GM19468 (cell line): ENCODE measurements around the gene CPT1C.
A peak's percentile ranks its signal among the peaks of the same experiment; 100 is the strongest.

Source experiments
- ATAC-seq: cut with Tn5 transposase; IDR thresholded peaks from one replicate; pipeline ENCODE4 v1.9.1; 2021; ENCODE audit warnings: mild to moderate bottlenecking, moderate library complexity, moderate number of reproducible peaks; ENCODE audit not compliant: unreplicated experiment; ENCODE audit errors: extremely low read depth

Gene CPT1C

GRCh38 chr19:49690656-49691242 is at the start of gene CPT1C:
Gene CPT1C, plus strand, starts transcription at chr19:49691116. Its CDS starts 1,137 bp downstream, at chr19:49692253.
- no peak for ATAC-seq

DNA sequence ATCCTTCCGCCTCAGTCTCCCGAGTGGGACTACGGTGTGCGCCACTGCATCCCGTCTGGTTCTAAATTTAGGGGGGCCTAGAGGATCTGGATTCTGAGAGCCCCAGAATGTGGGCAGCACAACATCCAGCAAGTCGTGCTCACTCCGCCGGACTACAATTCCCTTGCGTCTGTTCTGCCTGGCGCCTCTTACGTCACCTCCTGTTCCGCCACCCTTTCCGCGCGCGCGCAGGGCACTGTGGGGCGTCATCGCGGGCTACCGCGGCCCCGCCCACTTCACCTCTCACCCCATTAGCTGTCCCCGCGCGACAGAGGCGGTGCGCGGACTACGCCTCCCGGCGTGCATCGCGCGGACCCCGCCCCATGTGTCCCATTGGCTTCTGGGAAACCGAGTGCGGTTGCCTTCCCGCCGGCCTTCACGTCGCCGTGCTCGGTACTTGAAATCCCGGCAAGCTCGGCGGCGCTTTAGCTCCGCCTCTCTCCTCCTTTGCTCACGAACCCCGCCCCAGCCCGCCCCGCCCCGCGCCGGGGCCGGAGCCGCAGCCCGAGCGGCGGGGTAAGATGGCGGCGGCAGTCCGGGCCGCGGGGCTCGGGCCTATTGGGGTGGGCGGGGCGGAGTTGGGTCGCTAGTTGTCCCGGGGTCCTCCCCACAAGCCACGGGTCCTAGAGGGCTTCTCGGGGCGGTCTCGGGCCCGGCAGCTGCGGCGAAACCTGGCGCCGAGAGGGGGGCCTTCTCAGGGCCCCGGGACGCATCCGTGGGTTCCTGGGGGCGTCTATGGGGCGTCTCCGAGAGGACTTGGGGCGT is 49.0 kb upstream of the CPT1C start, which contains the start of gene SCAF1:
SCAF1 (plus strand) TSS at position 522 of the 804 bp plus-strand sequence. CDS start 2,818 bp downstream, outside the sequence.
- ATAC-seq, result peak; percentile 47

DNA sequence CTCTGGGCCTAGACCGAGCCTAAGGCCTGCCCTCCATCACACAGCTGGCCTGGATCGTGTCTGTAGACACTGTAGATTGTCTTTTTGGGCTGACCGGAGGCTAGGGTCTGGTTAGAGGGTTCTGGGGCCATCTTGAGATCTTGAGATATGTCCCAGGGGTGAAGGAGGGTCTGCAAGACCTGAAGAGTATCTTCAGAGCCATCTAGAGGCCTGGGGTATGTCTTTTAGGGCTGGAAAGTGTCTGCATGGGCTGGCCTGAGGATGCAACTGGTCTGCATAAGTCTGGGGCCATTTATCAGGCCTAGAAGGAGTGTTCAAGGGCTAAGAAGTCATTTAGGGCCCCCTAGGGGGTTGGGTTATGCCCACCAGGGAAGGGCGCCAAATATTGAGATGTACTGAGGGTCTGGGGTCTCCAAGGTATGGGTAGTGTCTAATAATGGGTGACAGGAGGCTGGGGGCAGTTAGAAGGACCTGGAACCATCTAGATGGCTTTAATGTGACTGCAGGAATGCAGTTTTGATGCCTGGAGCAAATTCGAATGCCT is 48.4 kb upstream of the CPT1C start:
- ATAC-seq, result no peak

- ATAC-seq, result no peak
Measured at GRCh38 chr19:49643466-49643865, 47.5 kb upstream of the CPT1C start.

- no peak for ATAC-seq
Measured at GRCh38 chr19:49645592-49645991, 45.3 kb upstream of the CPT1C start.

- ATAC-seq, result no peak
Measured at GRCh38 chr19:49645995-49646394, 44.9 kb upstream of the CPT1C start.

DNA sequence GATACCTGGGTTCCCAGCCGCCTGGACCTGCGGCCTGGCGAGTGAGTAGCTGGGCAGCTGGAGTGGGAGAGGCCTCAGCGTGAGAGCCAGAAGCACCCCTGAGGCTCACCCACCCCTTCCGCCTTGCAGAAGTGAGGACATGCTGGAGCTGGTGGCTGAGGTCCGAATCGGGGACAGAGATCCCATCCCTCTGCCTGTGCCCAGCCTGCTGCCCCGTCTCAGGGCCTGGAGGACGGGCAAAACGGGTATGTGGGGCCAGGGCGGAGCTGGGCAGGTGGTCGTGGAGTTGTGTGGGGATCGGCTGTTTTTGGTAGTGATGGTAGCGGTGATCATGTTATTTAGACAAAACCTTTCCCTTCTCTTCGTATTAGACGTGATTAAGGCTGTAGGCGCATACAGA is 44.3 kb upstream of the CPT1C start:
- ATAC-seq, result no peak

DNA sequence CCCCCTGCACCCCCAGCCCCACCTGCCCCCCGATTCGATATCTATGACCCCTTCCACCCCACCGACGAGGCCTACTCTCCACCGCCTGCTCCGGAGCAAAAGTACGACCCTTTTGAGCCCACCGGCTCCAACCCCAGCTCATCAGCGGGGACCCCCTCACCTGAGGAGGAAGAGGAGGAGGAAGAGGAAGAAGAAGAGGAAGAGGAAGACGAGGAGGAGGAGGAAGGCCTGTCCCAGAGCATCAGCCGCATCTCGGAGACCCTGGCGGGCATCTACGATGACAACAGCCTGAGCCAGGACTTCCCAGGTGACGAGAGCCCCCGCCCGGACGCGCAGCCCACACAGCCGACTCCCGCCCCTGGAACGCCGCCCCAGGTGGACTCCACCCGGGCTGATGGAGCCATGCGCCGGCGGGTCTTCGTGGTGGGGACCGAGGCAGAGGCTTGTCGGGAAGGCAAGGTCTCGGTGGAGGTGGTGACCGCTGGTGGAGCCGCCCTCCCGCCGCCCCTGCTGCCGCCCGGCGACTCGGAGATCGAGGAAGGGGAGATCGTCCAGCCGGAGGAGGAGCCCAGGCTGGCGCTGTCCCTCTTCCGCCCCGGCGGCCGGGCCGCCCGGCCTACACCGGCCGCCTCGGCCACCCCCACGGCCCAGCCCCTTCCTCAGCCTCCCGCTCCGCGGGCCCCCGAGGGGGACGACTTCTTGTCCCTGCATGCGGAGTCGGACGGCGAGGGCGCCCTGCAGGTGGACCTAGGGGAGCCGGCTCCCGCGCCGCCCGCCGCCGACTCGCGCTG is 39.7 kb upstream of the CPT1C start:
- ATAC-seq, result no peak

DNA sequence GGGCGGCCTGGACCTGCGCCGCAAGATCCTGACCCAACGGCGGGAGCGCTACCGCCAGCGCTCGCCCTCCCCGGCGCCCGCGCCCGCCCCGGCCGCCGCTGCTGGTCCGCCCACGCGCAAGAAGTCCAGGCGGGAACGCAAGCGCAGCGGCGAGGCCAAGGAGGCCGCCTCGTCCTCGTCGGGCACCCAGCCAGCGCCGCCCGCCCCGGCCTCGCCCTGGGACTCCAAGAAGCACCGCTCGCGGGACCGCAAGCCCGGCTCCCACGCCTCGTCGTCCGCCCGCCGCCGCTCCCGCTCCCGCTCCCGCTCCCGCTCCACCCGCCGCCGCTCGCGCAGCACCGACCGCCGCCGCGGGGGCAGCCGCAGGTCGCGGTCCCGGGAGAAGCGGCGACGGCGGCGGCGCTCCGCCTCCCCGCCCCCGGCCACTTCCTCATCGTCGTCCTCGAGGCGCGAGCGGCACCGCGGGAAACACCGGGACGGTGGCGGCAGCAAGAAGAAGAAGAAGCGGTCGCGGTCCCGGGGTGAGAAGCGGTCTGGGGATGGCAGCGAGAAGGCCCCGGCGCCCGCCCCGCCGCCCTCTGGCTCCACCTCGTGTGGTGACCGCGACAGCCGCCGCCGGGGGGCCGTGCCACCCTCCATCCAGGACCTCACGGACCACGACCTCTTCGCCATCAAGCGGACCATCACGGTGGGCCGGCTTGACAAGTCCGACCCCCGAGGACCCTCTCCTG is 38.9 kb upstream of the CPT1C start:
- ATAC-seq, result no peak

DNA sequence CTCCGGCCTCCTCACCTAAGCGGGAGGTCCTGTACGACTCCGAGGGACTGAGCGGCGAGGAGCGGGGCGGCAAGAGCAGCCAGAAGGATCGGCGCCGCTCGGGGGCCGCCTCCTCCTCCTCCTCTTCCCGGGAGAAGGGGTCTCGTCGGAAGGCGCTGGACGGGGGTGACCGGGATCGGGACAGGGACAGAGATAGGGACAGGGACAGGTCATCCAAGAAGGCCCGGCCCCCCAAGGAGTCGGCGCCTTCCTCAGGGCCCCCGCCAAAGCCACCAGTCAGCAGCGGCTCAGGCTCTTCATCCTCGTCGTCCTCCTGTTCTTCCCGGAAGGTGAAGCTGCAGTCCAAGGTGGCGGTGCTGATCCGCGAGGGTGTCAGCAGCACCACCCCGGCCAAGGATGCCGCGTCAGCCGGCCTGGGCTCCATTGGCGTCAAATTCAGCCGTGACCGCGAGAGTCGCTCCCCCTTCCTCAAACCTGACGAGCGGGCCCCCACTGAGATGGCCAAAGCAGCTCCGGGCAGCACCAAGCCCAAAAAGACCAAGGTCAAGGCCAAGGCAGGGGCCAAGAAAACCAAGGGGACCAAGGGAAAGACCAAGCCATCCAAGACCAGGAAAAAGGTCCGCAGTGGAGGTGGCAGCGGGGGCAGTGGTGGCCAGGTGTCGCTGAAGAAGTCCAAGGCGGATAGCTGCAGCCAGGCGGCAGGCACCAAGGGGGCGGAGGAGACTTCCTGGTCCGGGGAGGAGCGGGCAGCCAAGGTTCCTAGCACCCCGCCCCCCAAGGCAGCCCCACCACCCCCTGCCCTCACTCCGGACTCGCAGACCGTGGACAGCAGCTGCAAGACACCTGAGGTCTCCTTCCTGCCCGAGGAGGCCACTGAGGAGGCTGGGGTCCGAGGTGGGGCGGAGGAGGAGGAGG is 38.1 kb upstream of the CPT1C start:
- ATAC-seq, result no peak

GRCh38 chr19:49653466-49653806 is 37.5 kb upstream of the CPT1C start:
- ATAC-seq, result no peak

- ATAC-seq, result no peak
Measured at GRCh38 chr19:49654581-49654980, 36.3 kb upstream of the CPT1C start.

GRCh38 chr19:49655570-49656455 is 35.1 kb upstream of the CPT1C start:
- ATAC-seq, result no peak

- no peak for ATAC-seq
Measured at GRCh38 chr19:49656456-49657109, 34.3 kb upstream of the CPT1C start.

DNA sequence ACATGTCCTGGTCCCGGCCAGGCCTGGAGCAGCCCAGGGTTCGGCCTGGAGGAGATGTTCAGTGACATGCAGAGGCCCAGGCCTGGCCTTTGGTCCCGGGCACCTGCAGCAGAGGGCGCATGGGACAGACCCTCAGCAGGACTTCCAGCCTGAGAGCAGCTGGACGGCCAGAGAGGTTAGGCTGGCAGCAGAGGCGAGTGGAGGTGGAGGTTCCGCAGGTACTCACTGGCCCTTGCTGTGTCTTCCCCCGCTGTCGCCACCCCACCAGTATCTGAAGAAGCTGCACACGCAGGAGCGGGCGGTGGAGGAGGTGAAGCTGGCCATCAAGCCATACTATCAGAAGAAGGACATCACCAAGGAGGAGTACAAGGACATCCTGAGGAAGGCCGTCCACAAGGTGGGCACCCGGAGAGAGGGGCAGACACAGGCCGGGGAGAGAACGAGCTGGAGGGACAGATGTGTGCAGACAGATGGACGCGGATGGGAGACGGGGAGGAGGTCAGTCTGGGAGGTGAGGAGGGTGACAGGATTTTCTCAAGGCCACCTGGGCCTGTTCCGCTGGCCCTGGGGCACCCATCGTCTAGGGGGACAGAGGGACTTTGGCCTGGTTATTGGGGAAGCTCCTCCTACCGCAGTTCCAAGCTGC is 33.3 kb upstream of the CPT1C start:
- no peak for ATAC-seq

- ATAC-seq, result no peak
Measured at GRCh38 chr19:49658139-49658517, 32.8 kb upstream of the CPT1C start.
